Activated CD8-positive, alpha-beta memory T cell treated with anti-CD3 and anti-CD28 coated beads, Interleukin-2, amount 50 U/mL, for 24 hours (primary cell): Measurements from ENCODE around the gene FAM107B.
"Not testable (repeated sequence)": the region's sequence is repeated elsewhere in the genome, so short reads cannot be mapped to it uniquely, and the experiment has no call there.

ENCODE experiments used
- DNase-seq: peaks from one replicate; pipeline ENCODE4 v3.0.0-alpha.2; 2020; ENCODE audit errors: extremely low read depth

The FAM107B gene

DNA sequence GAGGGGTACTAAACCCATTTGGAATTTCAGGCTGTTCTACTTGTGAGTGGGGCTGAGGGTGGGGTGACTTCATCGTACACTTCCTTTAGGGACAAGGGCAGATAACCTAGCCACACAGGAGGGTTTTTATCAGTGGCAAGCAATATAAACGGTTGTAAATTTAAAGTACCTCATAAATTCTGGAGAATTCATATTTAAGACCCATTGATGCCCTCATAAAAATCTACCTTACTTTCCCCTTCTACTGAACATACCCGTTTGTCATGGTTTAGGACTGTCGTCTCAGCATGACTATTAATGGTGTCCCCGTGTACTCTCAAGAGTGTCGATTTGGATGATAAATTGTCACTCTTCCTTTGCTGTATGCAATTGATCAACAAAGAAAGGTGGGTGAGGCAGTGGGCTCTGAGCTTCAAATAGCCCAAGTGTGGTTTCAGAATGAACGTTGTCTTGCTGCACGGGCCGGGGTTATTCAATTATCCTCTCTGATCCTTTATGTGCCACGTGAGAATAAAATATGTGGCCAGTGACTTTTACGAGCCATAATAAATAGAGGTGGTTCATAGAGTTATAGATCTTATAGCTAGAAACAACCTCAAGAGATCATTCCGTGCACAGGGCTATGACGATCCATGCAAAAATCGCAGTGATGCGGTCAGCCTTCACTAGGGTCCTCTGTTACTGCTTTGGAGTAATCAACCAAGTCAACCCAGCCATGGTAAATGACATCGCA is 82.2 kb downstream of the FAM107B start:
- no peak for DNase-seq

- no peak for DNase-seq
These were observed 83.3 kb downstream of the FAM107B start for GRCh38 chr10:14691359-14691758.

- no peak for DNase-seq
These were observed 86.1 kb downstream of the FAM107B start for GRCh38 chr10:14688606-14689005.

GRCh38 chr10:14688189-14688588 is 86.5 kb downstream of the FAM107B start:
- not testable (repeated sequence) for DNase-seq

GRCh38 chr10:14687340-14687739 is 87.4 kb downstream of the FAM107B start:
- no peak for DNase-seq

- no peak for DNase-seq
These were observed 88.3 kb downstream of the FAM107B start for GRCh38 chr10:14686356-14686755.

- DNase-seq, result no peak
These were observed 90.3 kb downstream of the FAM107B start for GRCh38 chr10:14684354-14684753.

DNA sequence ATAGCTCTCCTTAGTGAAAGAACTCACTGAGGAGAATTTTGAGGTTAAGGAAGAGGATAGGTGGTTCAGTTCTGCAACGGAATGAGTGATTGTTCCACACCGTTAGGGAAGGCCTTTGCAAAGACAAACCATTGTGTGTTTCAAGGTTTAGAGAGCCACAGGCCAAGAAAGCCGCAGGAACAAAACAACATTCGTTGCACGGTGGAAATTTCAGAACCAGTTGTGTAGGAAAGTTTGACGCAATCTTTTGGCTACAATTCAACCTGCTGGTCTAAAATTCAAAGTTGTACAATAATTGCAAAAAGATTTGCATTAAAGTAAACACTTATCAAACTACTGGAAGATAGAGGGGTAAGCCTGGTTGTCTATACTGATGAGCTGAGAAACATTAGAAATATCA is 91.4 kb downstream of the FAM107B start:
- no peak for DNase-seq

DNA sequence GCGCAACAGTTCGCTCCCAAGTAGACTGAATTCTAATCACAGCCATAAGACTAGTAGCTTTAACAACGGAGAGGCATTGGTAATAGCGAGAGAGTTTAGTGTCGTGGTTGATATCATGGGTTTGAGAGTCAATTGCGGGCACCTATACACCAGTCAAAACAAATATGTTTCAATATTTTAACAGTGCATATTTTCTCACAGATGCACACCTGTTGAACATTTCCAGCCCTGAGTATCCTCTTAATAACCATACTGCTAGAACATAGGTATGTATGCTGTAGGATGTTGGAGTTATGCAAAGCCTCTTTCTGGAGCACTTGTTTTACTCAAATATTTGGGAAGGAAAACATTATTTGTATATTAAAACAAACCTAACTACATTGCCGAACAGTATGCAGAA is 92.9 kb downstream of the FAM107B start:
- no peak for DNase-seq

GRCh38 chr10:14681305-14681704 is 93.4 kb downstream of the FAM107B start:
- no peak for DNase-seq

DNA sequence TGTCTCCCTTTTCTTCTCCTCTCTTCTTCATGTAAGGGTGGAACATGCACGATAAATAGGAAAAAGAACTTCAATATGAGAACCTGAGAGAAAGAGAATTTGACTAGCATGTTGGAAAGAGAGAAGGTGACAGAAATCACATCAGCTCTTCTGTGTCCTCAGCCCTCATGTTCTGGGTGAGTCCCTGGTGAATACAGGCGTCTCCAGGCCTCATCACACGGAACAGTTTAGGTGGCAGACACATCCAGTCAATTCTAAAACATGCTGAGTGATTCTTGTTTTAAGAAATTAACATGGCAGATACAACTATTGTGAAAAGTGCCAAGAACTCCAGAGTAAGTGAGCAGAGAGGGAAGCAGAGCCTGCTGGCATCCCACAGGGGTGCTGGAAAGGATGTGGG is 96.1 kb downstream of the FAM107B start:
- no peak for DNase-seq

DNA sequence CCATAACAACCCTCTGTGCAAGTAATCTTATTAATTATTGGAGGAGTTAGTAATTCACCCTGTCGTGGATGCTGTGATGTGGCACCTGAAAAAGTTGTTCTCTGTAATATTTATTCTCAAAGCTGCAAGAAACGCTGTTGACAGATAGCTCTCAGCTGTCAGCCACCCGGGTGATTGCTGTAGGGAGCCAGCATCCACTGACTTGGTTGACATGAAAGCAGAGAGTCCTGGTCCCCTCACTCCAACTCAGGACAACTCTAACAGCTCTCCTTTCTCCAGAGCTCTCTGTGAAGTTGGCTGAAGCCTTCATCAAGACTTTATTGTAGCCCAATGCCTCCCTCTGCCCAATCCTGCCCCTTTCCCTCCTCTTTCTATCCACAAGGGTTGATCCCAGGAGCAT is 98.0 kb downstream of the FAM107B start:
- no peak for DNase-seq

DNA sequence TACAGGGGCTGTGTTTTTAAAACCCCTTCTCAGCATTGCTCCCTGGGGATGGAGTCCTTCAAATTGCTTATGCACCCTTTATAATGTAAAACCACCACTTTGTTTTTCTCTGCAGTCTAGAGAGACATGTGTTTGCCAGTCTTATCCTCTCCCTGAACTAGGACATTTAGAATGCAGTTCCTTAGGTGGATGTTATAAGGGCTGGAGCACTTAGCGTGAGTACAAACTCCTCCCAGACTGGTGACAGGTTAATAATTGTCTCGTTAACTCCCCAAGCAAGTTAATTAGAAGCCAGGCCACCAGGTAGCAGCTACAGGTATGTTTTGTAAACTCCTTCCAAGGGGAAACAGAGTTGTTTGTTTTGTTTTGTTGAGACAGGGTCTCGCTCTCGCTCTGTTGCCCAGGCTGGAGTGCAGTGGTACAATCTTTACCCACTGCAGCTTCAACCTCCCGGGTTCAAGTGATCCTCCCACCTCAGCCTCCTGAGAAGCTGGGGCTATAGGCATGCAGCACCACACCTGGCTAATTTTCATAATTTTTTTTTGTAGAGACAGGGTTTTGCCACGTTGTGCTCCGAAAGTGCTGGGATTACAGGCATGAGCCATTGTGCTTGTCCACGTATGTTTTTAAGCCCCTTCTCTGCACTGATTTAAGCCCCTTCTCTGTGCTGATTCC is 100.2 kb downstream of the FAM107B start:
- DNase-seq, result no peak

DNA sequence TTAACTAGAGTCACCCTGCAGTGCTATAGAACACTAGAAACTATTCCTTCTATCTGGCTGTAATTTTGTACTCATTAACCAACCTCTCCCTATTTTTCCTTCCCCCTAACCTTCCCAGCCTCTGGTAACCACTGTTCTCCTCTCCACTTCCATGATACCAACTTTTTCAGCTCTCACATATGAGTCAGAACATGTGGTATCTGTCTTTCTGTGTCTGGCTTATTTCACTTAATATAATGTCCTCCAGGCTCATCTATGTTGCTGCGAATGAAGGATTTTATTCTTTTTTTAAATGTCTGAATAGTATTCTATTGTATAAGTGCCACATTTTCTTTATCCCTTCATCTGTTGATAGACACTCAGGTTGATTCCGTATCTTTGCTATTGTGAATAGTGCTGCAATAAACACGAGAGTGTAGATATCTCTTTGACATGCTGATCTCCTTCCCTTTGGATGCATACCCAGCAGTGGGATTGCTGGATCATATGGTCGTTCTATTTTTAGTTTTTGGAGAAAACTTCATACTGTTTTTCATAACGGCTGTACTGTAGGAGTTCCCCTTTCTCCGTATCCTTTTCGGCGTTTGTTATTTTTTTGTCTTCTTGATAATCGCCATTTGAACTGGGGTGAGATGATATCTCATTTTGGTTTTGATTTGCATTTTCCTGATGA is 101.4 kb downstream of the FAM107B start:
- DNase-seq, result no peak

DNA sequence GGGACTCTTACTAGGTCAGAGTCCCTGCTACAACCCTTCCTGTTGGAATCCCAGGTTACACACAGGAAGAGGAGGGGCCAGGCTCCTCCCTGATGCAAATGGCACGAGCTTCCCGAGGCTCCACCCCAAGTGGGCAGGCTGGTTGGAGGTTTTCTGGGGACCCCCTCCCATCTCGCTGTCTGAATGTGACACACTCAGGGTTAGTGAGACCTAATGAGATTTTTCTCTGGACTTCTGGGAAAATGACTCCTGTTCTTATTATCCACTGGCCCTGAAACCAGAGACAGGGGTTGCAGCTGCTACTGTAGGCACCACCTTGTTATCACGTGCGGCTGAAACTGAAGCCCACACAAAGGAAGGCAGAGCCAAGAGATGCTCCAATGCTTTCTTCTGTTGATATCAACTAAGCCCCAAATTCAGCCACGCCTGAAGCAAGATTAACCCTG is 103.3 kb downstream of the FAM107B start:
- DNase-seq, result no peak

GRCh38 chr10:14670551-14671240 is 104.0 kb downstream of the FAM107B start:
- no peak for DNase-seq

DNA sequence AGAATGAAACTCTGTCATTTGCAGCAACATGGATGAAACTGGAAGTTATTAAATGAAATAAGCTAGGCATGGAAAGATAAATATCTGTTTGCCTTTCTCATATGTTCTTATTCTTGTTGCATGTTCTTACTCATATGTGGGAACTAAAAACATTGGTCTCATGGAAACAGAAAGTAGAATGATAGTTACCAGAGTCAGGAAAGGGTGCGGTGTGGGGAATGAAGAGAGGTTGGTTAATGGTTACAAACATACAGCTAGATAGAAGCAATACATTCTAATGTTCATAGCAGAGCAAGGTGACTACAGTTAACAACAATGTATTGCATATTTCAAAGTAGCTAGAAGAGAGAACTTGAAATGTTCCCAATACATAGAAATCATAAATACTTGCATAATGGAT is 105.1 kb downstream of the FAM107B start:
- no peak for DNase-seq

- no peak for DNase-seq
These were observed 106.9 kb downstream of the FAM107B start for GRCh38 chr10:14667781-14668180.

GRCh38 chr10:14667280-14667679 is 107.4 kb downstream of the FAM107B start:
- no peak for DNase-seq

DNA sequence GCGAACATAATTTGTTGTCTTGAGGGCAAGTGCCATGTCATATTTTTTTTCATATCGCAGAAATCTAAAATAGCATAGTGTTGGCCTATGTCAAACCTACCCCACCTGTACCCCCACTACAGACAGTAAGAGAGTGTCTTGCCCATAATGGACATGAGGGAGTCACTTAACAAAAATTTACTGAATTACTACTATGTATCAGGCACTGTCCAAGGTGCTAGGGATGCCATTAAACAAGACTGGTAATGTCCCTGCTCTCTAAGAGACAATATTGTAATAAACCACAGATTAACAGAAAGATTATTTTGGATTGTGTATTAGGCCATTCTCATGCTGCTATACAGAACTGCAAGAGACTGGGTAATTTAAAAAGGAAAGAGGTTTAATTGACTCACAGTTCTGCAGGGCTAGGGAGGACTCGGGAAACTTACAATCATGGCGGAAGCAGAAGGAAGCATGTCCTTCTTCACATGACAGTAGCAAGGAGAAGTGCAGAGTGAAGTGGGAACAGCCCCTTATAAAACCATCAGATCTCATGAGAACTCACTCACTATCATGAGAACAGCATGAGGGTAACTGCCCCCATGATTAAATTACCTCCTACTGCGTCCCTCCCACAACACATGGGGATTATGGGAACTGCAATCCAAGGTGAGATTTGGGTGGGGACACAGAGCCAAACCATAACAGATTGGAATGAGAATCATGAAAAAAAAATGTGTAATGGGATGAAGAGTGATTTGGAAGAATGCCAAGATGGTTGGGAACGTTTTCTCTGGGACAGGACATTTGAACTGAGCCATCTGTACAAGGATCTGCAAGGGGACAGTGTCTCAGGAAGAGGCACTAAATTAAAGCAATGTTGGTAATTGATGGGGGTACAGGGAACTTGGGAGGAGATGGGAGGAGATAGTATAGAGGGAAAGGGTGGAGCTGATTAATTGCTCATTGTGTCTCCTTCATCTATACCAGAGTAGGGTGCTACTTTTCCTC is 108.5 kb downstream of the FAM107B start:
- DNase-seq, result no peak

- no peak for DNase-seq
These were observed 109.4 kb downstream of the FAM107B start for GRCh38 chr10:14665304-14665703.
